WTC11 (cell line): ENCODE measurements around the gene KCTD21. TPM values are rescaled to one million over a fixed set of nuclear protein-coding genes. Genes with fewer than 3 reads are reported as not detected.

Experiments used
- ATAC-seq: fragments of 200-7000 bp; cut with Tn5 transposase; 2 replicates; pipeline ENCODE4 v1.10.0; 2021; ENCODE audit warnings: mild to moderate bottlenecking, moderate library complexity
- Bru-seq: library from RNA; stranded (reverse); fragments of 400-500 nt; gene quantifications from one replicate; lab custom pipeline; 2021; lab: Mats Ljungman, UMichigan
- CTCF ChIA-PET: fragments of 300-600 bp; sonication (Branson Sonifier 250); formaldehyde crosslinking; loops from one replicate; lab custom pipeline; 2021; ENCODE audit warnings: antibody characterized with exemption; lab: Charles Lee
- POLR2A ChIA-PET: fragments of 350-600 bp; sonication (Branson Sonifier 250); formaldehyde crosslinking; loops from one replicate; lab custom pipeline; 2021; ENCODE audit warnings: antibody characterized with exemption; lab: Charles Lee
- DNase-seq: peaks from one replicate; pipeline ENCODE4 v3.0.0; 2021; ENCODE audit warnings: low spot score
- H3K27ac Mint-ChIP-seq: 2 replicates; pipeline ENCODE4 v1.8.0; 2021; ENCODE audit warnings: mixed read lengths
- H3K27me3 Mint-ChIP-seq: 2 replicates; pipeline ENCODE4 v1.8.0; 2021; ENCODE audit warnings: low read depth, mild to moderate bottlenecking, moderate library complexity, mixed read lengths
- H3K36me3 Mint-ChIP-seq: 2 replicates; pipeline ENCODE4 v1.8.0; 2021; ENCODE audit warnings: mixed read lengths
- H3K4me1 Mint-ChIP-seq: 2 replicates; pipeline ENCODE4 v1.8.0; 2022; ENCODE audit warnings: mixed read lengths
- H3K4me3 Mint-ChIP-seq: 2 replicates; pipeline ENCODE4 v1.8.0; 2021; ENCODE audit warnings: mild to moderate bottlenecking, moderate library complexity, mixed read lengths
- H3K9me3 Mint-ChIP-seq: 2 replicates; pipeline ENCODE4 v1.8.0; 2021; ENCODE audit warnings: mixed read lengths
- CREB1 ChIP-seq: sonication (generic); formaldehyde crosslinking; IDR thresholded peaks from 2 replicates; pipeline ENCODE4 v1.8.0; 2023; ENCODE audit warnings: mild to moderate bottlenecking, missing genetic modification reagents
- CREM ChIP-seq: sonication (generic); formaldehyde crosslinking; IDR thresholded peaks from 2 replicates; pipeline ENCODE4 v1.8.1; 2022; ENCODE audit warnings: mild to moderate bottlenecking, missing genetic modification reagents, moderate library complexity
- ETV6 ChIP-seq: sonication (generic); formaldehyde crosslinking; IDR thresholded peaks from 2 replicates; pipeline ENCODE4 v1.8.1; 2022; ENCODE audit warnings: mild to moderate bottlenecking, missing genetic modification reagents
- GTF2I ChIP-seq: fragments of 250-450 bp; sonication (Bioruptor Pico); conservative IDR thresholded peaks from 2 replicates; pipeline ENCODE4 v1.4.0; 2021; ENCODE audit warnings: mild to moderate bottlenecking
- HMGA2 ChIP-seq: fragments of 250-450 bp; sonication (Bioruptor Pico); IDR thresholded peaks from 2 replicates; pipeline ENCODE4 v1.4.0; 2021; ENCODE audit warnings: mild to moderate bottlenecking, moderate library complexity
- JAZF1 ChIP-seq: fragments of 250-450 bp; sonication (Bioruptor Pico); IDR thresholded peaks from 2 replicates; pipeline ENCODE4 v1.9.0; 2021; ENCODE audit warnings: moderate library complexity, mild to moderate bottlenecking, inconsistent platforms
- PRRX2 ChIP-seq: fragments of 250-450 bp; sonication (Bioruptor Pico); IDR thresholded peaks from 2 replicates; pipeline ENCODE4 v1.8.0; 2021; ENCODE audit warnings: mild to moderate bottlenecking
- SMAD3 ChIP-seq: sonication (generic); formaldehyde crosslinking; IDR thresholded peaks from 2 replicates; pipeline ENCODE4 v1.8.0; 2022; ENCODE audit warnings: missing genetic modification reagents, mild to moderate bottlenecking, borderline replicate concordance
- SP1 ChIP-seq: sonication (generic); formaldehyde crosslinking; conservative IDR thresholded peaks from 2 replicates; pipeline ENCODE4 v1.8.1; 2022; ENCODE audit warnings: missing genetic modification reagents
- TEAD1 ChIP-seq: sonication (generic); formaldehyde crosslinking; IDR thresholded peaks from 2 replicates; pipeline ENCODE4 v1.8.0; 2022; ENCODE audit warnings: mild to moderate bottlenecking, missing genetic modification reagents
- ZNF121 ChIP-seq: sonication (generic); formaldehyde crosslinking; IDR thresholded peaks from 2 replicates; pipeline ENCODE4 v1.8.0; 2023; ENCODE audit warnings: missing genetic modification reagents
- ZNF138 ChIP-seq: sonication (generic); formaldehyde crosslinking; conservative IDR thresholded peaks from 2 replicates; pipeline ENCODE4 v1.8.1; 2022; ENCODE audit warnings: mild to moderate bottlenecking, moderate library complexity, missing genetic modification reagents
- ZNF232 ChIP-seq: sonication (generic); formaldehyde crosslinking; IDR thresholded peaks from 2 replicates; pipeline ENCODE4 v1.8.0; 2022; ENCODE audit warnings: mild to moderate bottlenecking, missing genetic modification reagents
- ZNF263 ChIP-seq: sonication (generic); formaldehyde crosslinking; IDR thresholded peaks from 2 replicates; pipeline ENCODE4 v1.8.1; 2022; ENCODE audit warnings: low read depth, mild to moderate bottlenecking, moderate library complexity, missing genetic modification reagents
- ZNF423 ChIP-seq: fragments of 250-450 bp; sonication (Bioruptor Pico); IDR thresholded peaks from 2 replicates; pipeline ENCODE4 v2.1.2; 2022; ENCODE audit warnings: mild to moderate bottlenecking, moderate library complexity
- long read RNA-seq, 3 experiments: library from RNA in 1 of 3; library from capped mRNA in 1 of 3; library from polyadenylated mRNA in 1 of 3; unstranded in 2 of 3; stranded (forward) in 1 of 3; transcript quantifications; one replicate each; pipeline ENCODE4 v2.0.0, GENCODE V29; 2021
- total RNA-seq: library from RNA; stranded (reverse); gene quantifications from 3 replicates; pipeline ENCODE4 v1.2.3, GENCODE V29; 2021
- TF ChIP-seq, protein P1 (sequence below): fragments of 250-450 bp; sonication (Bioruptor Pico); IDR thresholded peaks from 2 replicates; pipeline ENCODE4 v1.9.0; 2021; ENCODE audit warnings: moderate library complexity, mild to moderate bottlenecking, inconsistent platforms, borderline replicate concordance
- TF ChIP-seq, protein P2 (sequence below): sonication (generic); formaldehyde crosslinking; IDR thresholded peaks from 2 replicates; pipeline ENCODE4 v1.8.1; 2022; ENCODE audit warnings: low read depth, missing genetic modification reagents, borderline replicate concordance
- TF ChIP-seq, protein P3 (sequence below): sonication (generic); formaldehyde crosslinking; IDR thresholded peaks from 2 replicates; pipeline ENCODE4 v1.8.0; 2022; ENCODE audit warnings: mild to moderate bottlenecking, missing genetic modification reagents
- TF ChIP-seq, protein P4 (sequence below): fragments of 250-450 bp; sonication (Bioruptor Pico); IDR thresholded peaks from 2 replicates; pipeline ENCODE4 v1.8.0; 2021; ENCODE audit warnings: mild to moderate bottlenecking
- TF ChIP-seq, protein P5 (sequence below): sonication (generic); formaldehyde crosslinking; IDR thresholded peaks from 2 replicates; pipeline ENCODE4 v1.8.0; 2022; ENCODE audit warnings: mild to moderate bottlenecking, missing genetic modification reagents
- TF ChIP-seq, protein P6 (sequence below): sonication (generic); formaldehyde crosslinking; IDR thresholded peaks from 2 replicates; pipeline ENCODE4 v1.8.1; 2023; ENCODE audit warnings: mild to moderate bottlenecking, missing genetic modification reagents, moderate library complexity
- TF ChIP-seq, protein P7 (sequence below): sonication (generic); formaldehyde crosslinking; IDR thresholded peaks from 2 replicates; pipeline ENCODE4 v1.8.1; 2022; ENCODE audit warnings: mild to moderate bottlenecking, moderate library complexity, missing genetic modification reagents

Gene KCTD21, protein sequence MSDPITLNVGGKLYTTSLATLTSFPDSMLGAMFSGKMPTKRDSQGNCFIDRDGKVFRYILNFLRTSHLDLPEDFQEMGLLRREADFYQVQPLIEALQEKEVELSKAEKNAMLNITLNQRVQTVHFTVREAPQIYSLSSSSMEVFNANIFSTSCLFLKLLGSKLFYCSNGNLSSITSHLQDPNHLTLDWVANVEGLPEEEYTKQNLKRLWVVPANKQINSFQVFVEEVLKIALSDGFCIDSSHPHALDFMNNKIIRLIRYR
- 2.8 to 4.0 TPM (median 3.1 TPM) in 3 replicates for total RNA-seq
- percentile 49 among the genes with signal in this experiment for Bru-seq, nascent RNA
- long read RNA-seq, experiment 1, partial matches to known transcripts = 0 of 5 reads
- long read RNA-seq, experiment 1, other reads (novel, unspliced or antisense) = 3 of 5 reads
- long read RNA-seq, experiment 2, partial matches to known transcripts = 0 of 8 reads
- long read RNA-seq, experiment 2, other reads (novel, unspliced or antisense) = 7 of 8 reads
- long read RNA-seq, experiment 3 = 0 reads

DNA sequence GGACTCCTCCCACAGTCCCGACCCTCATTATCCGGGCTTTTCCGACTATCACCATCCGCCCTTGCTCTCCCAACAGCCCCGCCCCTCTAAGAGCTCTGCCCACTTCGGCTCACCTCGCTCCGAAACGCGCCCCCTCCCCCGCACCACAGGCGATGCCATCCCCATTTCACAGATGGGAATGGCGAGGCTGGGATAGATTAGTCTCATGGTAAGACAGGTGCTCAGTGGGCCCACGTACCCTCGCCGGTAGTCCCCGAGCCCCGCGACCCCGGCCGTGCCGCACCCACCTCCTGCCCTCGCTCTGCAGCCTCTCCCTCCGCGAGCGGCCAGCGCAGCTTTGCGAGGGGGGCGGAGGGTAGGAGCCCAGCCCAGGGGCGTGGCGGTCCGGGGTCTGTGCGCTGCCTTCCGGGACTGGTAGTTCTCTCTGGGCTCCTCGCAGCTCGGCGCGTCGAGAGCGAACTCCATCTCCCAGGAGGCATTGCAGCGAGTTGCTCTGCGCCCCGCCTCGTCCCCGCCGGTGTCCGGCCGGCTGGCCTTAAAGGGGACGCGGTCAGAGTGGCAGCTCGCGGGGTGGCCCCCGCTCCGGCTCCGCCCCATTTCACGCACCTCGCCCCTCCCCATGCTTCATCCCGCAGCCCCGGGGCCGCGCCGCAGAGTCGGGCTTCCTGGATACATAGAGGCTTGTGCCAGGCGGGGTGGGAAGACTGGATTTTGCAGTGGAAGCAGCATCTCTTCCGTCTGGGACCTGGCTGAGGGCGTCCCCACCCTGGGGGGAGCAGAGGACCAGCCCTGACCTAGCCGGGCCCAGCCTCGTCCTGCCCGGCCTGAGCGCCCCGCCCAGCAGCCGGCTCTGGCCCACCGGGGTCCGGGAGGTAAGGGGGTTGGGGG is at the start of gene KCTD21, which contains the start of gene USP35:
Gene KCTD21 (minus strand): TSS at position 341 of the 888 bp plus-strand sequence. CDS start 14,072 bp downstream, outside the sequence.
Gene USP35 (plus strand): TSS at position 634 of the 888 bp plus-strand sequence. CDS start 7,327 bp downstream, outside the sequence.
- H3K36me3 Mint-ChIP-seq = no peaks in the 10 kb centered on the region
- peak; percentile 95 for ATAC-seq

DNA sequence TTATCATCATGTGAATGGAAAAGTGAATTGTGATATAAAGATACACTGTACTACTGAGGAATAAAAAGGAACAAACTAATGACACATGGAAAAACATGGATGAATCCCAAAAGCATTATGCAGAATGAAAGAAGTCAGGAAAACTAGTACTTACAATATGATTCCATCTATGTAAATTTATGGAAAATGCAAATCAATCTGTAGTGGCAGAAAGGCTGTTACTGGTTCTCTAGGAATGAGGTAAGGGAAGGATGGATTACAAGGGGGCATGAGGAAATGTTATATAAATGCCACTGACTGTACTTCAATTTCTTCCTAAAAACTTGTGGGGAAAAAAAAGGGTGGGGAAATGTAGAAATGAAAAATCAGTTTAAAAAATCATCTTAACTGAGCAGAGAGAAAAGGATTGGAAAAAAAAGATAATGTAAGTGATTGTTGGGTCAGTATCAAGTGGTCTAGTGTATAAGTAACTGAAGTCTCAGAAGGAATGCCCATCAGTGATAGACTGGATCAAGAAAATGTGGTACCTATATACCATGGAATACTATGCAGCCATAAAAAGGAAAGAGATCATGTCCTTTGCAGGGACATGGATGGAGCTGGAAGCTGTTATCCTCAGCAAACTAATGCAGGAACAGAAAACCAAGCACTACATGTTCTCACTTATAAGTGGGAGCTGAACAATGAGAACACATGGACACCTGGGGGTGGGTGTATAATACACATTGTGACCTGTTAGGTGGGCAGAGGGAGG is 49.0 kb upstream of the KCTD21 start:
- ATAC-seq (no peak), DNase-seq (no peak)
- no peak overlapping the region for H3K4me3 Mint-ChIP-seq
- peaks cover 6% of the 10 kb centered on the region for H3K36me3 Mint-ChIP-seq
- ChIA-PET CTCF (no interaction called here), POLR2A (interaction anchor here (0.7 kb wide), 1 partner anchor 17 kb away, joined by 7 read pairs; no protein-coding TSS in a partner anchor)
- H3K27ac Mint-ChIP-seq = no peak overlapping the region
- H3K9me3 Mint-ChIP-seq = peaks cover 19% of the 10 kb centered on the region
- no peaks in the 10 kb centered on the region for H3K4me1 Mint-ChIP-seq
- no peaks in the 10 kb centered on the region for H3K27me3 Mint-ChIP-seq
- TF ChIP-seq ZNF263 (CRISPR knock-in tag) (no peak), CREB1 (CRISPR knock-in tag) (no peak), TEAD1 (CRISPR knock-in tag) (no peak), HMGA2 (CRISPR knock-in tag) (no peak), ZNF423 (no peak), ZNF138 (CRISPR knock-in tag) (no peak), JAZF1 (CRISPR knock-in tag) (no peak)
- TF ChIP-seq, protein P1, sequence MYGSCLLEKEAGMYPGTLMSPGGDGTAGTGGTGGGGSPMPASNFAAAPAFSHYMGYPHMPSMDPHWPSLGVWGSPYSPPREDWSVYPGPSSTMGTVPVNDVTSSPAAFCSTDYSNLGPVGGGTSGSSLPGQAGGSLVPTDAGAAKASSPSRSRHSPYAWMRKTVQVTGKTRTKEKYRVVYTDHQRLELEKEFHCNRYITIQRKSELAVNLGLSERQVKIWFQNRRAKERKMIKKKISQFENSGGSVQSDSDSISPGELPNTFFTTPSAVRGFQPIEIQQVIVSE (CRISPR knock-in tag) = no peak
- TF ChIP-seq, protein P2, sequence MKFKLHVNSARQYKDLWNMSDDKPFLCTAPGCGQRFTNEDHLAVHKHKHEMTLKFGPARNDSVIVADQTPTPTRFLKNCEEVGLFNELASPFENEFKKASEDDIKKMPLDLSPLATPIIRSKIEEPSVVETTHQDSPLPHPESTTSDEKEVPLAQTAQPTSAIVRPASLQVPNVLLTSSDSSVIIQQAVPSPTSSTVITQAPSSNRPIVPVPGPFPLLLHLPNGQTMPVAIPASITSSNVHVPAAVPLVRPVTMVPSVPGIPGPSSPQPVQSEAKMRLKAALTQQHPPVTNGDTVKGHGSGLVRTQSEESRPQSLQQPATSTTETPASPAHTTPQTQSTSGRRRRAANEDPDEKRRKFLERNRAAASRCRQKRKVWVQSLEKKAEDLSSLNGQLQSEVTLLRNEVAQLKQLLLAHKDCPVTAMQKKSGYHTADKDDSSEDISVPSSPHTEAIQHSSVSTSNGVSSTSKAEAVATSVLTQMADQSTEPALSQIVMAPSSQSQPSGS (CRISPR knock-in tag) = no peak

More for the DNA sequence above, at the start of gene KCTD21, which contains the start of gene USP35:
- CTCF ChIA-PET = interaction anchor here (0.5 to 2.2 kb wide), 10 partner anchors 11 to 544 kb away, joined by 3 to 11 read pairs (median 4); partner anchors contain the start of genes ALG8 and GAB2
- H3K27me3 Mint-ChIP-seq = no peaks in the 10 kb centered on the region; the same call in 1 of the 2 replicates
- peak; percentile 97 for DNase-seq
- H3K4me3 Mint-ChIP-seq = peak within 1 kb of the TSS; percentile 91
- TF ChIP-seq ZNF232 (CRISPR knock-in tag) = peak; percentile 77; the same call in 1 of the 2 replicates
- TF ChIP-seq, protein P3, sequence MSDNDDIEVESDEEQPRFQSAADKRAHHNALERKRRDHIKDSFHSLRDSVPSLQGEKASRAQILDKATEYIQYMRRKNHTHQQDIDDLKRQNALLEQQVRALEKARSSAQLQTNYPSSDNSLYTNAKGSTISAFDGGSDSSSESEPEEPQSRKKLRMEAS = peak; percentile 72
- TF ChIP-seq, protein P4, sequence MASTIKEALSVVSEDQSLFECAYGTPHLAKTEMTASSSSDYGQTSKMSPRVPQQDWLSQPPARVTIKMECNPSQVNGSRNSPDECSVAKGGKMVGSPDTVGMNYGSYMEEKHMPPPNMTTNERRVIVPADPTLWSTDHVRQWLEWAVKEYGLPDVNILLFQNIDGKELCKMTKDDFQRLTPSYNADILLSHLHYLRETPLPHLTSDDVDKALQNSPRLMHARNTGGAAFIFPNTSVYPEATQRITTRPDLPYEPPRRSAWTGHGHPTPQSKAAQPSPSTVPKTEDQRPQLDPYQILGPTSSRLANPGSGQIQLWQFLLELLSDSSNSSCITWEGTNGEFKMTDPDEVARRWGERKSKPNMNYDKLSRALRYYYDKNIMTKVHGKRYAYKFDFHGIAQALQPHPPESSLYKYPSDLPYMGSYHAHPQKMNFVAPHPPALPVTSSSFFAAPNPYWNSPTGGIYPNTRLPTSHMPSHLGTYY (CRISPR knock-in tag) = 0 out of 2 replicates have a peak, but pooled peaks have one; percentile 15
- peak; percentile 100 for TF ChIP-seq GTF2I
- peak; percentile 98 for TF ChIP-seq SP1
- peak; percentile 21; the same call in 1 of the 2 replicates for TF ChIP-seq CREM (CRISPR knock-in tag)
- TF ChIP-seq, protein P5, sequence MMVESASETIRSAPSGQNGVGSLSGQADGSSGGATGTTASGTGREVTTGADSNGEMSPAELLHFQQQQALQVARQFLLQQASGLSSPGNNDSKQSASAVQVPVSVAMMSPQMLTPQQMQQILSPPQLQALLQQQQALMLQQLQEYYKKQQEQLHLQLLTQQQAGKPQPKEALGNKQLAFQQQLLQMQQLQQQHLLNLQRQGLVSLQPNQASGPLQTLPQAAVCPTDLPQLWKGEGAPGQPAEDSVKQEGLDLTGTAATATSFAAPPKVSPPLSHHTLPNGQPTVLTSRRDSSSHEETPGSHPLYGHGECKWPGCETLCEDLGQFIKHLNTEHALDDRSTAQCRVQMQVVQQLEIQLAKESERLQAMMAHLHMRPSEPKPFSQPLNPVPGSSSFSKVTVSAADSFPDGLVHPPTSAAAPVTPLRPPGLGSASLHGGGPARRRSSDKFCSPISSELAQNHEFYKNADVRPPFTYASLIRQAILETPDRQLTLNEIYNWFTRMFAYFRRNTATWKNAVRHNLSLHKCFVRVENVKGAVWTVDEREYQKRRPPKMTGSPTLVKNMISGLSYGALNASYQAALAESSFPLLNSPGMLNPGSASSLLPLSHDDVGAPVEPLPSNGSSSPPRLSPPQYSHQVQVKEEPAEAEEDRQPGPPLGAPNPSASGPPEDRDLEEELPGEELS (CRISPR knock-in tag) = no peak
- TF ChIP-seq, protein P6, sequence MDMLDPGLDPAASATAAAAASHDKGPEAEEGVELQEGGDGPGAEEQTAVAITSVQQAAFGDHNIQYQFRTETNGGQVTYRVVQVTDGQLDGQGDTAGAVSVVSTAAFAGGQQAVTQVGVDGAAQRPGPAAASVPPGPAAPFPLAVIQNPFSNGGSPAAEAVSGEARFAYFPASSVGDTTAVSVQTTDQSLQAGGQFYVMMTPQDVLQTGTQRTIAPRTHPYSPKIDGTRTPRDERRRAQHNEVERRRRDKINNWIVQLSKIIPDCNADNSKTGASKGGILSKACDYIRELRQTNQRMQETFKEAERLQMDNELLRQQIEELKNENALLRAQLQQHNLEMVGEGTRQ = no peak
- TF ChIP-seq ZNF121 (CRISPR knock-in tag) = peak; percentile 83
- peak; percentile 56 for TF ChIP-seq ETV6
- TF ChIP-seq SMAD3 (CRISPR knock-in tag) = 0 out of 2 replicates have a peak, but pooled peaks have one; percentile 62
- no peak for TF ChIP-seq PRRX2
- TF ChIP-seq, protein P7, sequence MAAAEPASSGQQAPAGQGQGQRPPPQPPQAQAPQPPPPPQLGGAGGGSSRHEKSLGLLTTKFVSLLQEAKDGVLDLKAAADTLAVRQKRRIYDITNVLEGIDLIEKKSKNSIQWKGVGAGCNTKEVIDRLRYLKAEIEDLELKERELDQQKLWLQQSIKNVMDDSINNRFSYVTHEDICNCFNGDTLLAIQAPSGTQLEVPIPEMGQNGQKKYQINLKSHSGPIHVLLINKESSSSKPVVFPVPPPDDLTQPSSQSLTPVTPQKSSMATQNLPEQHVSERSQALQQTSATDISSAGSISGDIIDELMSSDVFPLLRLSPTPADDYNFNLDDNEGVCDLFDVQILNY (CRISPR knock-in tag) = peak; percentile 49; the same call in 1 of the 2 replicates
- TF ChIP-seq TEAD1 (CRISPR knock-in tag) = 0 out of 2 replicates have a peak, but pooled peaks have one; percentile 65
- TF ChIP-seq, all 79 proteins: peak for 11
- Mint-ChIP-seq H3K9me3 (no peaks in the 10 kb centered on the region), H3K4me1 (peaks cover 23% of the 10 kb centered on the region), H3K27ac (no peak within 1 kb of the TSS; the same call in 1 of the 2 replicates)
- POLR2A ChIA-PET = interaction anchor here (0.8 to 1.5 kb wide), 4 partner anchors 9 to 229 kb away, joined by 3 to 9 read pairs (median 3); partner anchors contain the start of genes ALG8 and GAB2
